Neural progenitor cell (in vitro differentiated cells): ENCODE measurements around the gene RBM26. TPM values are rescaled to one million over a fixed set of nuclear protein-coding genes. Genes with fewer than 3 reads are reported as not detected.

Source experiments
- DNase-seq: peaks from one replicate; pipeline ENCODE4 v3.0.0-alpha.2; 2016; ENCODE audit warnings: low spot score
- H2AFZ ChIP-seq: fragments of 200-600 bp; sonication (generic); replicated peaks from 2 replicates; pipeline ENCODE4 v1.6.1; 2016; ENCODE audit warnings: antibody characterized with exemption
- H3F3A ChIP-seq: fragments of 200-600 bp; sonication (generic); 2 replicates; pipeline ENCODE4 v1.6.1; 2016; ENCODE audit warnings: antibody characterized with exemption, low read depth
- H3K27ac ChIP-seq: fragments of 200-600 bp; sonication (generic); 2 replicates; pipeline ENCODE4 v1.5.1; 2016; ENCODE audit warnings: mild to moderate bottlenecking
- H3K27me3 ChIP-seq: fragments of 200-600 bp; sonication (generic); 2 replicates; pipeline ENCODE4 v1.6.1; 2016; ENCODE audit warnings: mild to moderate bottlenecking, moderate library complexity
- H3K36me3 ChIP-seq: fragments of 200-600 bp; sonication (generic); 2 replicates; pipeline ENCODE4 v1.5.1; 2016
- H3K4me1 ChIP-seq: fragments of 200-600 bp; sonication (generic); 2 replicates; pipeline ENCODE4 v1.6.1; 2016; ENCODE audit warnings: mixed run types
- H3K4me2 ChIP-seq: fragments of 200-600 bp; sonication (generic); 2 replicates; pipeline ENCODE4 v1.6.1; 2016
- H3K4me3 ChIP-seq: fragments of 200-600 bp; sonication (generic); 2 replicates; pipeline ENCODE4 v1.5.1; 2016
- H3K79me2 ChIP-seq: fragments of 200-600 bp; sonication (generic); 2 replicates; pipeline ENCODE4 v1.6.1; 2016; ENCODE audit warnings: low read depth
- H3K9ac ChIP-seq: fragments of 200-600 bp; sonication (generic); 2 replicates; pipeline ENCODE4 v1.6.1; 2016
- H3K9me3 ChIP-seq: fragments of 200-600 bp; sonication (generic); 2 replicates; pipeline ENCODE4 v1.5.1; 2016; ENCODE audit warnings: low read depth
- H4K20me1 ChIP-seq: fragments of 200-600 bp; sonication (generic); 2 replicates; pipeline ENCODE4 v1.6.1; 2016; ENCODE audit warnings: low read depth
- H3K27ac Mint-ChIP-seq: 3 replicates; pipeline ENCODE4 v1.8.0; 2021; ENCODE audit warnings: mixed read lengths
- H3K27me3 Mint-ChIP-seq: 2 replicates; pipeline ENCODE4 v1.8.0; 2022; ENCODE audit warnings: low read depth, mild to moderate bottlenecking, inconsistent platforms, moderate library complexity, mixed read lengths; ENCODE audit not compliant: insufficient read depth
- H3K36me3 Mint-ChIP-seq: 3 replicates; pipeline ENCODE4 v1.8.0; 2021; ENCODE audit warnings: mixed read lengths
- H3K4me1 Mint-ChIP-seq: 3 replicates; pipeline ENCODE4 v1.8.0; 2021; ENCODE audit warnings: mixed read lengths
- H3K4me3 Mint-ChIP-seq: 3 replicates; pipeline ENCODE4 v1.8.0; 2021; ENCODE audit warnings: mild to moderate bottlenecking, moderate library complexity, mixed read lengths
- H3K9me3 Mint-ChIP-seq: 3 replicates; pipeline ENCODE4 v1.8.0; 2020; ENCODE audit warnings: mixed read lengths
- EZH2 ChIP-seq: fragments of 200-600 bp; sonication (generic); IDR thresholded peaks from 2 replicates; pipeline ENCODE4 v1.6.1; 2017; ENCODE audit warnings: antibody characterized with exemption, mild to moderate bottlenecking, moderate library complexity
- EZH2phosphoT487 ChIP-seq: fragments of 200-600 bp; sonication (generic); IDR thresholded peaks from 2 replicates; pipeline ENCODE4 v1.6.1; 2017; ENCODE audit warnings: antibody characterized with exemption
- total RNA-seq: library from RNA; depleted of rRNA; stranded (reverse); fragments of >200 nt; gene quantifications from 2 replicates; pipeline ENCODE4 v1.2.3, GENCODE V29; 2015; ENCODE audit warnings: low replicate concordance
- TF ChIP-seq, protein P1 (sequence below): fragments of 200-600 bp; sonication (generic); IDR thresholded peaks from 2 replicates; pipeline ENCODE4 v1.5.1; 2017; ENCODE audit warnings: antibody characterized with exemption, mild to moderate bottlenecking

Gene RBM26
- total RNA-seq, 1 donor from 2014 or later = 136 TPM

DNA sequence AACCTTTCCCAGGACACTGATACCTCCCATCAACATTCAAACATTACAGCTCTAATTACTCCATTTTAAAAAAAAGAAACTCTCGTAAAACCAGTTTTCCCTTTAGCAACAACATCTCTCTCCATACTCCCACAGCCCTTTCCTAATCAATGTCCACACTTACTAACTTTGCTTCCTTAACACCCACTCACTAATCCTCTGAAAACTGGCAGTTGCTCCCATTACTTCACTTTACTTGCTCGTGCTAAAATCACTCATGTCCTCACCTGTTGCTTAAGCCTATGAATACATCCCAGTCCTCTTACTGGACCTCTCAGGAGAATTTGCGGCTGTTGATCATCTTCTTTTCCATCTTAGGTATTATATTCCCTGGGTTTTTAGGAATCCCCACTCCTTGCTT lies 44.8 kb downstream of the RBM26 start:
- Mint-ChIP-seq H3K27me3 (no peaks in the 10 kb centered on the region), H3K4me1 (no peaks in the 10 kb centered on the region), H3K4me3 (no peak overlapping the region), H3K36me3 (peaks cover 52% of the 10 kb centered on the region), H3K9me3 (no peaks in the 10 kb centered on the region), H3K27ac (no peak overlapping the region)
- no peak for DNase-seq
- Histone ChIP-seq H3K36me3 (peaks cover 58% of the 10 kb centered on the region), H3K9me3 (no peaks in the 10 kb centered on the region), H4K20me1 (peaks cover 3% of the 10 kb centered on the region), H3F3A (no peaks in the 10 kb centered on the region), H2AFZ (no peak overlapping the region), H3K9ac (no peak overlapping the region), H3K4me1 (no peaks in the 10 kb centered on the region), H3K4me3 (no peak overlapping the region), H3K27ac (no peak overlapping the region), H3K4me2 (no peak overlapping the region), H3K27me3 (no peaks in the 10 kb centered on the region), H3K79me2 (no peaks in the 10 kb centered on the region)
- TF ChIP-seq EZH2phosphoT487 (no peak), EZH2 (no peak)
- TF ChIP-seq, protein P1, sequence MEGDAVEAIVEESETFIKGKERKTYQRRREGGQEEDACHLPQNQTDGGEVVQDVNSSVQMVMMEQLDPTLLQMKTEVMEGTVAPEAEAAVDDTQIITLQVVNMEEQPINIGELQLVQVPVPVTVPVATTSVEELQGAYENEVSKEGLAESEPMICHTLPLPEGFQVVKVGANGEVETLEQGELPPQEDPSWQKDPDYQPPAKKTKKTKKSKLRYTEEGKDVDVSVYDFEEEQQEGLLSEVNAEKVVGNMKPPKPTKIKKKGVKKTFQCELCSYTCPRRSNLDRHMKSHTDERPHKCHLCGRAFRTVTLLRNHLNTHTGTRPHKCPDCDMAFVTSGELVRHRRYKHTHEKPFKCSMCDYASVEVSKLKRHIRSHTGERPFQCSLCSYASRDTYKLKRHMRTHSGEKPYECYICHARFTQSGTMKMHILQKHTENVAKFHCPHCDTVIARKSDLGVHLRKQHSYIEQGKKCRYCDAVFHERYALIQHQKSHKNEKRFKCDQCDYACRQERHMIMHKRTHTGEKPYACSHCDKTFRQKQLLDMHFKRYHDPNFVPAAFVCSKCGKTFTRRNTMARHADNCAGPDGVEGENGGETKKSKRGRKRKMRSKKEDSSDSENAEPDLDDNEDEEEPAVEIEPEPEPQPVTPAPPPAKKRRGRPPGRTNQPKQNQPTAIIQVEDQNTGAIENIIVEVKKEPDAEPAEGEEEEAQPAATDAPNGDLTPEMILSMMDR = no peak

DNA sequence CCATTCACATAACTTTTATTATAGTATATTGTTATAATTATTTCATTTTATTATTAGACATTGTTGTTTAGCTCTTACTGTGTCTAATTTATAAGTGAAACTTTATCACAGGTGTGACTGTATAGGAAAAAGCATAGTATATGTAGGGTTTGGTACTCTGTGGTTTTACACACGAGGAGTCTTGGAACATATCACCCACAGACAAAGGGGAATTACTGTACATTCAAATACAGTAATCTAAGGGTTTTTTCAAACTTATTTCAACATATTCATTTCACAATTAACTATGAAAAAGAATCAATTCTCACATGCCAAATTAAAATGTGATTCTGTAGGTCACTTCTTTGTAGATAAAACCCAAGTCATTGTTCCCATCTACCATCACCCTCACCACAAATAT lies 46.0 kb downstream of the RBM26 start:
- DNase-seq = no peak
- Histone ChIP-seq H3K9me3 (no peaks in the 10 kb centered on the region), H3K4me1 (no peaks in the 10 kb centered on the region), H3K27ac (no peak overlapping the region), H3K4me3 (no peak overlapping the region), H3K27me3 (no peaks in the 10 kb centered on the region), H3K4me2 (no peak overlapping the region), H3K79me2 (no peaks in the 10 kb centered on the region), H3F3A (no peaks in the 10 kb centered on the region), H3K36me3 (peaks cover 50% of the 10 kb centered on the region), H4K20me1 (peaks cover 3% of the 10 kb centered on the region), H3K9ac (no peak overlapping the region), H2AFZ (no peak overlapping the region)
- H3K36me3 Mint-ChIP-seq = peaks cover 49% of the 10 kb centered on the region
- no peaks in the 10 kb centered on the region for H3K9me3 Mint-ChIP-seq
- no peaks in the 10 kb centered on the region for H3K27me3 Mint-ChIP-seq
- TF ChIP-seq, protein P1 = no peak
- TF ChIP-seq EZH2phosphoT487 (no peak), EZH2 (no peak)
- no peaks in the 10 kb centered on the region for H3K4me1 Mint-ChIP-seq
- H3K4me3 Mint-ChIP-seq = no peak overlapping the region
- H3K27ac Mint-ChIP-seq = no peak overlapping the region

DNA sequence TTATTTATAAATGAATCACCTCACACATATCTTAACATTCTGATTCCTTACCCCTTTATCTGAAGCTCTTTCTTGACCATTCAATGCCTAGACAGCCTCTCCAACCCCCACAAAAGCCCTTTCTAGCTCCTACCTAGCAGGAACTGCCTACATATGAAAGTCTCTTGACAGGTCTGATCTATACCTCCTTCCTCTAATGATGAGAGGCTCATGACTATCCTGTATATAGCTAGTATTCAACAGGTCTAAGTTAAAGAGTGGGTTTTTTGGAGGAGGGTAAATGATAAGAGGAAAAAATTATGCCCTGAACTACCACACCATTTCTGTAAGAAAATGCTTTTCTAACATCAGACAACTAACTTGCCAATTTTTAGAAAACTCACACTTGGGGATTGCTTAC lies 47.0 kb downstream of the RBM26 start:
- Histone ChIP-seq H2AFZ (no peak overlapping the region), H3K4me2 (no peak overlapping the region), H3K36me3 (peaks cover 48% of the 10 kb centered on the region), H3K9ac (no peak overlapping the region), H3K27me3 (no peaks in the 10 kb centered on the region), H3K27ac (no peak overlapping the region), H3K4me3 (no peak overlapping the region), H3K79me2 (no peaks in the 10 kb centered on the region), H3F3A (no peaks in the 10 kb centered on the region), H4K20me1 (peaks cover 3% of the 10 kb centered on the region), H3K4me1 (no peaks in the 10 kb centered on the region), H3K9me3 (no peaks in the 10 kb centered on the region)
- H3K9me3 Mint-ChIP-seq = no peaks in the 10 kb centered on the region
- peaks cover 46% of the 10 kb centered on the region for H3K36me3 Mint-ChIP-seq
- no peaks in the 10 kb centered on the region for H3K27me3 Mint-ChIP-seq
- DNase-seq = no peak
- TF ChIP-seq EZH2phosphoT487 (no peak), EZH2 (no peak)
- TF ChIP-seq, protein P1 = no peak
- H3K27ac Mint-ChIP-seq = no peak overlapping the region
- no peak overlapping the region for H3K4me3 Mint-ChIP-seq
- no peaks in the 10 kb centered on the region for H3K4me1 Mint-ChIP-seq
